Parathyroid adenoma (tissue), 2 donors: ENCODE measurements around the gene POSTN.
A peak's percentile ranks its signal among the peaks of the same experiment; 100 is the strongest.

Experiments
- H2AFZ ChIP-seq: fragments of 300-600 bp; sonication (generic); one replicate; pipeline ENCODE4 v1.7.0; 2017; ENCODE audit warnings: antibody characterized with exemption, mild to moderate bottlenecking
- H3K27ac ChIP-seq: fragments of 300-600 bp; sonication (generic); one replicate; pipeline ENCODE4 v1.7.0; 2017
- H3K27me3 ChIP-seq: fragments of 300-600 bp; sonication (generic); one replicate; pipeline ENCODE4 v1.7.0; 2017; ENCODE audit warnings: low read length; ENCODE audit not compliant: control insufficient read depth, insufficient read depth
- H3K36me3 ChIP-seq: fragments of 300-600 bp; sonication (generic); one replicate; pipeline ENCODE4 v1.7.0; 2017; ENCODE audit warnings: low read length; ENCODE audit not compliant: control insufficient read depth, insufficient read depth
- H3K4me1 ChIP-seq: fragments of 300-600 bp; sonication (generic); one replicate; pipeline ENCODE4 v1.7.0; 2017; ENCODE audit warnings: control low read depth
- H3K4me2 ChIP-seq: fragments of 300-600 bp; sonication (generic); one replicate; pipeline ENCODE4 v1.7.0; 2017; ENCODE audit warnings: low read length
- H3K4me3 ChIP-seq: fragments of 300-600 bp; sonication (generic); one replicate; pipeline ENCODE4 v1.7.0; 2017; ENCODE audit warnings: low read depth, low read length
- H3K79me2 ChIP-seq: fragments of 300-600 bp; sonication (generic); one replicate; pipeline ENCODE4 v1.7.0; 2017; ENCODE audit warnings: control low read depth
- H3K9ac ChIP-seq: fragments of 300-600 bp; sonication (generic); one replicate; pipeline ENCODE4 v1.7.0; 2017; ENCODE audit warnings: mild to moderate bottlenecking
- H3K9me3 ChIP-seq: fragments of 300-600 bp; sonication (generic); one replicate; pipeline ENCODE4 v1.7.0; 2017; ENCODE audit warnings: low read length; ENCODE audit not compliant: control insufficient read depth
- CTCF ChIP-seq: fragments of 300-600 bp; sonication (generic); IDR thresholded peaks from one replicate; pipeline ENCODE4 v1.7.0; 2017; ENCODE audit warnings: antibody characterized with exemption, mild to moderate bottlenecking
- donor health status: primary hyperparathyroidism.

The POSTN gene

DNA sequence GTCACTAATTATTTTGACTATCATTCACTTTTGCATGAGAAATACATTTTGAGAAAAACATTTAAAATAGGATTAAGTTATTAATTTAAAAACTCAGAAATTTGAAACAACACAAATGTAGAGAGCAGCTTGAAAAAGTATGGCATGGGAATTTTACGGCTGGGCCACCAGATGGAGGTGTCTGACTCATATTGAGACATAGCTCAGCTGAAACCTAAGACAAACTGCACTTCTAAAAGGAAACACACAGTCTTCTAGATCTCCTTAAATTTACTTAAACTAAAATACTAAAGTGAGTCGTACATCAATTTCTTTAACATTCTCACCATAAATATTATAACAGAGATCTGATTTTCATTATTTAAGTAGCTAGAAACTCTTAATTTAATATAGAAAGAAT lies 41.9 kb upstream of the POSTN start:
- no peak overlapping the region for H3K4me2 ChIP-seq
- no peak overlapping the region for H3K27ac ChIP-seq
- peak; percentile 25 for TF ChIP-seq CTCF
- H3K79me2 ChIP-seq = no peaks in the 10 kb centered on the region
- no peaks in the 10 kb centered on the region for H3K4me1 ChIP-seq
- no peak overlapping the region for H3K9ac ChIP-seq
- H3K4me3 ChIP-seq = no peak overlapping the region
- no peaks in the 10 kb centered on the region for H3K36me3 ChIP-seq
- H3K9me3 ChIP-seq = no peaks in the 10 kb centered on the region
- no peak overlapping the region for H2AFZ ChIP-seq
- H3K27me3 ChIP-seq = no peaks in the 10 kb centered on the region

- no peak for TF ChIP-seq CTCF
- no peaks in the 10 kb centered on the region for H3K27me3 ChIP-seq
- no peaks in the 10 kb centered on the region for H3K79me2 ChIP-seq
- H2AFZ ChIP-seq = no peak overlapping the region
- H3K27ac ChIP-seq = no peak overlapping the region
- no peak overlapping the region for H3K4me2 ChIP-seq
- H3K9me3 ChIP-seq = no peaks in the 10 kb centered on the region
- no peak overlapping the region for H3K4me3 ChIP-seq
- H3K9ac ChIP-seq = no peak overlapping the region
- no peaks in the 10 kb centered on the region for H3K4me1 ChIP-seq
- no peaks in the 10 kb centered on the region for H3K36me3 ChIP-seq
These were observed 38.1 kb upstream of the POSTN start for GRCh38 chr13:37636701-37637100.

GRCh38 chr13:37632294-37632693 lies 33.7 kb upstream of the POSTN start:
- no peak for TF ChIP-seq CTCF
- Histone ChIP-seq H3K9ac (no peak overlapping the region), H3K79me2 (no peaks in the 10 kb centered on the region), H3K9me3 (no peaks in the 10 kb centered on the region), H2AFZ (no peak overlapping the region), H3K27ac (no peak overlapping the region), H3K4me3 (no peak overlapping the region), H3K4me1 (no peaks in the 10 kb centered on the region), H3K36me3 (no peaks in the 10 kb centered on the region), H3K27me3 (no peaks in the 10 kb centered on the region), H3K4me2 (no peak overlapping the region)

GRCh38 chr13:37627428-37627827 lies 28.9 kb upstream of the POSTN start:
- no peak overlapping the region for H3K27ac ChIP-seq
- H3K4me1 ChIP-seq = no peaks in the 10 kb centered on the region
- TF ChIP-seq CTCF = no peak
- no peak overlapping the region for H3K9ac ChIP-seq
- no peak overlapping the region for H2AFZ ChIP-seq
- no peaks in the 10 kb centered on the region for H3K9me3 ChIP-seq
- no peaks in the 10 kb centered on the region for H3K79me2 ChIP-seq
- no peaks in the 10 kb centered on the region for H3K36me3 ChIP-seq
- H3K4me2 ChIP-seq = no peak overlapping the region
- no peaks in the 10 kb centered on the region for H3K27me3 ChIP-seq
- H3K4me3 ChIP-seq = no peak overlapping the region

GRCh38 chr13:37621811-37622361 lies 23.3 kb upstream of the POSTN start:
- TF ChIP-seq CTCF = no peak
- Histone ChIP-seq H3K79me2 (no peaks in the 10 kb centered on the region), H3K36me3 (no peaks in the 10 kb centered on the region)

More at GRCh38 chr13:37621811-37622361, 23.3 kb upstream of the POSTN start:
- Histone ChIP-seq H3K4me3 (no peak overlapping the region), H3K27me3 (no peaks in the 10 kb centered on the region), H3K9me3 (no peaks in the 10 kb centered on the region), H3K27ac (no peak overlapping the region), H3K9ac (no peak overlapping the region), H3K4me2 (no peak overlapping the region), H3K4me1 (no peaks in the 10 kb centered on the region), H2AFZ (no peak overlapping the region)
